Measurements from ENCODE around the gene CARNS1. TPM values are rescaled to one million over a fixed set of nuclear protein-coding genes. Genes with fewer than 3 reads are reported as not detected.

CARNS1 gene
- total RNA-seq, result 1 to 10 TPM; 1.1 TPM

GRCh38 chr11:67415501-67416304, at the start of gene CARNS1:
TSS of gene CARNS1 (plus strand) at chr11:67415678. CDS start at chr11:67416200, 522 bp downstream.

GRCh38 chr11:67372993-67373647, 42.4 kb upstream of the CARNS1 start, which contains the start of gene CLCF1:
TSS of gene CLCF1 (minus strand) at chr11:67373598. CDS start at chr11:67373539, 59 bp downstream.

GRCh38 chr11:67391304-67392182, 23.9 kb upstream of the CARNS1 start, which contains the start of gene RAD9A:
TSS of gene RAD9A (plus strand) at chr11:67391986. CDS start at chr11:67392045, 59 bp downstream.

GRCh38 chr11:67401495-67402191, 13.8 kb upstream of the CARNS1 start, which contains the start of gene PPP1CA:
TSS of gene PPP1CA (minus strand) at chr11:67401858. CDS start at chr11:67401782, 76 bp downstream.

GRCh38 chr11:67428052-67429001, 12.8 kb downstream of the CARNS1 start, which contains the start of gene RPS6KB2:
TSS of gene RPS6KB2 (plus strand) at chr11:67428494. CDS start at chr11:67428546, 52 bp downstream.

GRCh38 chr11:67437082-67437808, 21.8 kb downstream of the CARNS1 start, which contains the start of gene PTPRCAP:
TSS of gene PTPRCAP (minus strand) at chr11:67437682. CDS start at chr11:67437619, 63 bp downstream.

GRCh38 chr11:67452141-67452952, 36.9 kb downstream of the CARNS1 start, which contains the start of gene GPR152:
TSS of gene GPR152 (minus strand) at chr11:67452729. CDS start at chr11:67452724, 5 bp downstream.

GRCh38 chr11:67455054-67455453, 39.6 kb downstream of the CARNS1 start, which contains the start of gene CABP4:
TSS of gene CABP4 (plus strand) at chr11:67455354. CDS start at chr11:67455424, 70 bp downstream.

GRCh38 chr11:67468759-67469507, 53.5 kb downstream of the CARNS1 start, which contains the start of gene TMEM134:
TSS of gene TMEM134 (minus strand) at chr11:67469251. CDS start at chr11:67469192, 59 bp downstream.

Other genes with a start within 250 kb of the CARNS1 start
- gene GRK2, start 149.2 kb upstream of the CARNS1 start, total RNA-seq, result 100 to 1,000 TPM; 289 to 308 TPM
- gene ANKRD13D, start 126.4 kb upstream of the CARNS1 start, total RNA-seq, result 100 to 1,000 TPM; 164 to 176 TPM
- gene SSH3, start 112.1 kb upstream of the CARNS1 start, total RNA-seq, result 10 to 100 TPM; 11.9 to 12.5 TPM
- gene POLD4, start 62.1 kb upstream of the CARNS1 start, total RNA-seq, result 10 to 100 TPM; 75.9 to 79.4 TPM
- gene CLCF1, start 42.1 kb upstream of the CARNS1 start, total RNA-seq, result under 1 TPM; 0.60 to 0.86 TPM
- 10 to 100 TPM; 44.5 to 48.5 TPM for gene RAD9A, start 23.7 kb upstream of the CARNS1 start, total RNA-seq
- 100 to 1,000 TPM; 282 to 301 TPM for gene PPP1CA, start 13.8 kb upstream of the CARNS1 start, total RNA-seq
- 100 to 1,000 TPM; 312 to 320 TPM for gene TBC1D10C, start 11.6 kb upstream of the CARNS1 start, total RNA-seq
- gene RPS6KB2, start 12.8 kb downstream of the CARNS1 start, total RNA-seq, result 10 to 100 TPM; 49.3 to 60.0 TPM
- 100 to 1,000 TPM; 404 to 425 TPM for gene PTPRCAP, start 22.0 kb downstream of the CARNS1 start, total RNA-seq
- 100 to 1,000 TPM; 375 to 382 TPM for gene CORO1B, start 27.8 kb downstream of the CARNS1 start, total RNA-seq
- gene GPR152, start 37.1 kb downstream of the CARNS1 start, total RNA-seq, result not detected
- gene CABP4, start 39.7 kb downstream of the CARNS1 start, total RNA-seq, result 1 to 10 TPM; 3.4 to 3.7 TPM
- 10 to 100 TPM; 50.3 to 57.3 TPM for gene TMEM134, start 53.6 kb downstream of the CARNS1 start, total RNA-seq
- gene AIP, start 67.3 kb downstream of the CARNS1 start, total RNA-seq, result 100 to 1,000 TPM; 142 to 145 TPM
- gene PITPNM1, start 89.7 kb downstream of the CARNS1 start, total RNA-seq, result 100 to 1,000 TPM in 1 of 2 experiments, 10 to 100 TPM in 1; 97.2 to 101 TPM
- 10 to 100 TPM; 93.6 to 95.8 TPM for gene CDK2AP2, start 92.5 kb downstream of the CARNS1 start, total RNA-seq
- gene CABP2, start 107.8 kb downstream of the CARNS1 start, total RNA-seq, result not detected
- 100 to 1,000 TPM; 156 to 157 TPM for gene GSTP1, start 168.1 kb downstream of the CARNS1 start, total RNA-seq
- 100 to 1,000 TPM; 186 to 196 TPM for gene NDUFV1, start 191.3 kb downstream of the CARNS1 start, total RNA-seq
- 10 to 100 TPM; 11.3 to 12.0 TPM for gene NUDT8, start 214.3 kb downstream of the CARNS1 start, total RNA-seq
- not detected for gene TBX10, start 224.1 kb downstream of the CARNS1 start, total RNA-seq
- under 1 TPM in 1 of 2 experiments, not detected in 1; 0.38 TPM for gene ACY3, start 235.1 kb downstream of the CARNS1 start, total RNA-seq

All from activated naive CD4-positive, alpha-beta T cell treated with anti-CD3 and anti-CD28 coated beads, Interleukin-2, amount 10 ng/mL, durations not matched to agents 5 hours and 36 hours (primary cell).